ENCODE data around the gene HES3.

The HES3 gene

GRCh38 chr1:6241887-6242740 lies 1.9 kb upstream of the HES3 start:
- H3K4me3 ChIP-seq (ENCODE audit: low read depth, low read length): no peak overlapping the region
- TF ChIP-seq MAX (IDR thresholded peaks at IDR 0.05; ENCODE audit: low read depth, low read length): no peak
- TF ChIP-seq CTCF (IDR thresholded peaks at IDR 0.05; ENCODE audit: low read depth, low read length): no peak
- no peak for TF ChIP-seq POLR2A (IDR thresholded peaks at IDR 0.05; ENCODE audit: extremely low read depth, insufficient read length)
- TF ChIP-seq MYC (IDR thresholded peaks at IDR 0.05; ENCODE audit: low read depth, low read length): no peak
- no peak for DNase-seq (ENCODE audit: low read depth)

- TF ChIP-seq MAX (IDR thresholded peaks at IDR 0.05; ENCODE audit: low read depth, low read length): no peak
- no peak for TF ChIP-seq CTCF (IDR thresholded peaks at IDR 0.05; ENCODE audit: low read depth, low read length)
- TF ChIP-seq POLR2A (IDR thresholded peaks at IDR 0.05; ENCODE audit: extremely low read depth, insufficient read length): no peak
- TF ChIP-seq MYC (IDR thresholded peaks at IDR 0.05; ENCODE audit: low read depth, low read length): no peak
Observed at GRCh38 chr1:6243053-6243834, 735 bp upstream of the HES3 start.

DNA sequence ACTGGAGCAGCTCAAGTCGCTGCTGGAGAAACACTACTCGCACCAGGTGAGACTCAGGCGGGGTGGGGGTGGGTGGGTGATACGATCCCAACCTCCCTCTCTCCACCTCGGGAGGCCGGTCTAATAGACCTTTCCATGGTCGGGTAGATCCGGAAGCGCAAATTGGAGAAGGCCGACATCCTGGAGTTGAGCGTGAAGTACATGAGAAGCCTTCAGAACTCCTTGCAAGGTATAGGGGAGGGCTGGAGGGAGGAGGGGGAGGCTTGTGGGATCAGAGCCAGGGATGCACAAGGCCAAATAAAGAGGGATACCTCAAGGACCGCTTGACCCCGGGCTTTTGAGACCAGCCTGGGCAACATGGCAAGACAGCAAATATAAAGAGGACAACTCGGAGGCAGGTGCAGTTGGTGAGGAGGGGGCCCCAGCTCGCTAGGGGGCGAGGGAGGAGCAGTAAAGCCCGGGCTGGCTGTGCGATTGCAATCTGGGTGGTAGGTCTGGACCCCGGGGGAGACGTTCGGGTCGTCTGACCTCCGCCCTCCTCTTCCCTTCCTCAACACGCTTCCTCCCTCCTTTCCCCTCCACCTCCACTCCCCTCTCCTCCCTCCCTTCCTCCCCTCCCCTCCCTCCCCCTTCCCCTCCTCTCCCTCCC lies 546 bp downstream of the HES3 start:
- no peak for TF ChIP-seq MYC (IDR thresholded peaks at IDR 0.05; ENCODE audit: low read depth, low read length)
- TF ChIP-seq CTCF (IDR thresholded peaks at IDR 0.05; ENCODE audit: low read depth, low read length): no peak
- TF ChIP-seq POLR2A (IDR thresholded peaks at IDR 0.05; ENCODE audit: extremely low read depth, insufficient read length): no peak
- no peak for TF ChIP-seq MAX (IDR thresholded peaks at IDR 0.05; ENCODE audit: low read depth, low read length)
- no peak overlapping the region for H3K4me3 ChIP-seq (ENCODE audit: low read depth, low read length)
- no peak for DNase-seq (ENCODE audit: low read depth)

More at GRCh38 chr1:6243053-6243834, 735 bp upstream of the HES3 start:
- H3K4me3 ChIP-seq (ENCODE audit: low read depth, low read length): no peak overlapping the region
- DNase-seq (ENCODE audit: low read depth): no peak

- DNase-seq (ENCODE audit: low read depth): peak; percentile 89
- H3K4me3 ChIP-seq (ENCODE audit: low read depth, low read length): no peak overlapping the region
- TF ChIP-seq CTCF (IDR thresholded peaks at IDR 0.05; ENCODE audit: low read depth, low read length) (peak; percentile 85), POLR2A (IDR thresholded peaks at IDR 0.05; ENCODE audit: extremely low read depth, insufficient read length) (no peak), MYC (IDR thresholded peaks at IDR 0.05; ENCODE audit: low read depth, low read length) (peak; percentile 56; the same call in 1 of the 2 replicates), MAX (IDR thresholded peaks at IDR 0.05; ENCODE audit: low read depth, low read length) (peak; percentile 85)
Observed at GRCh38 chr1:6245086-6245868, 1.3 kb downstream of the HES3 start.
